ENCODE data around the gene ATP10B.

Gene ATP10B

GRCh38 chr5:160675988-160676387, 176.0 kb downstream of the ATP10B start:
- DNase-seq: no peak

- DNase-seq: no peak
Measured at GRCh38 chr5:160674901-160675300, 177.1 kb downstream of the ATP10B start.

- no peak for DNase-seq
Measured at GRCh38 chr5:160672521-160672920, 179.5 kb downstream of the ATP10B start.

GRCh38 chr5:160668356-160668755, 183.7 kb downstream of the ATP10B start:
- no peak for DNase-seq

- DNase-seq: no peak
Measured at GRCh38 chr5:160667160-160667559, 184.9 kb downstream of the ATP10B start.

GRCh38 chr5:160665460-160665859, 186.6 kb downstream of the ATP10B start:
- DNase-seq: no peak

GRCh38 chr5:160660132-160660531, 191.9 kb downstream of the ATP10B start:
- DNase-seq: peak in 1 of 2 experiments; percentile 18

- no peak for DNase-seq
Measured at GRCh38 chr5:160657622-160658458, 194.2 kb downstream of the ATP10B start.

GRCh38 chr5:160657068-160657507, 194.9 kb downstream of the ATP10B start:
- no peak for DNase-seq

GRCh38 chr5:160655717-160656116, 196.3 kb downstream of the ATP10B start:
- DNase-seq: no peak

- no peak for DNase-seq
Measured at GRCh38 chr5:160651692-160652645, 200.0 kb downstream of the ATP10B start.

GRCh38 chr5:160649304-160649703, 202.7 kb downstream of the ATP10B start:
- DNase-seq: peak; percentile 19 to 33

GRCh38 chr5:160646033-160646432, 206.0 kb downstream of the ATP10B start:
- DNase-seq: no peak

GRCh38 chr5:160643616-160644240, 208.3 kb downstream of the ATP10B start:
- DNase-seq: peak; percentile 44 to 60

GRCh38 chr5:160641405-160641804, 210.6 kb downstream of the ATP10B start:
- DNase-seq: no peak

GRCh38 chr5:160640406-160640805, 211.6 kb downstream of the ATP10B start:
- peak; percentile 21 to 33 for DNase-seq

- no peak for DNase-seq
Measured at GRCh38 chr5:160638161-160638742, 213.8 kb downstream of the ATP10B start.

- no peak for DNase-seq
Measured at GRCh38 chr5:160637357-160638090, 214.5 kb downstream of the ATP10B start.

- no peak for DNase-seq
Measured at GRCh38 chr5:160635663-160636062, 216.3 kb downstream of the ATP10B start.

- no peak for DNase-seq
Measured at GRCh38 chr5:160635046-160635445, 217.0 kb downstream of the ATP10B start.

GRCh38 chr5:160629003-160629402, 223.0 kb downstream of the ATP10B start:
- no peak for DNase-seq

- DNase-seq: no peak
Measured at GRCh38 chr5:160628619-160628968, 223.4 kb downstream of the ATP10B start.
